Coronary artery (tissue), 2 donors: ENCODE data around the gene ZFHX3.

Source experiments
- DNase-seq: peaks from one replicate; pipeline ENCODE4 v3.0.0-alpha.2; 2017; ENCODE audit warnings: low spot score
- H3K27ac ChIP-seq, 2 donors: fragments of 200-600 bp; sonication (generic); one replicate each; pipeline ENCODE4 v1.5.1; 2016 to 2019
- H3K4me3 ChIP-seq: fragments of 200-600 bp; sonication (generic); 2 replicates; pipeline ENCODE4 v1.5.1; 2016; ENCODE audit warnings: mild to moderate bottlenecking, moderate library complexity
- TF ChIP-seq, protein P1 (sequence below): fragments of 200-600 bp; sonication (generic); IDR thresholded peaks from one replicate; pipeline ENCODE4 v1.5.1; 2019; ENCODE audit warnings: antibody characterized with exemption

The ZFHX3 gene

GRCh38 chr16:72947379-72948237 lies 100.3 kb downstream of the ZFHX3 start:
- Histone ChIP-seq H3K4me3 (peak overlapping the region; percentile 37), H3K27ac (peak overlapping the region; percentile 88 to 94)
- TF ChIP-seq, protein P1, sequence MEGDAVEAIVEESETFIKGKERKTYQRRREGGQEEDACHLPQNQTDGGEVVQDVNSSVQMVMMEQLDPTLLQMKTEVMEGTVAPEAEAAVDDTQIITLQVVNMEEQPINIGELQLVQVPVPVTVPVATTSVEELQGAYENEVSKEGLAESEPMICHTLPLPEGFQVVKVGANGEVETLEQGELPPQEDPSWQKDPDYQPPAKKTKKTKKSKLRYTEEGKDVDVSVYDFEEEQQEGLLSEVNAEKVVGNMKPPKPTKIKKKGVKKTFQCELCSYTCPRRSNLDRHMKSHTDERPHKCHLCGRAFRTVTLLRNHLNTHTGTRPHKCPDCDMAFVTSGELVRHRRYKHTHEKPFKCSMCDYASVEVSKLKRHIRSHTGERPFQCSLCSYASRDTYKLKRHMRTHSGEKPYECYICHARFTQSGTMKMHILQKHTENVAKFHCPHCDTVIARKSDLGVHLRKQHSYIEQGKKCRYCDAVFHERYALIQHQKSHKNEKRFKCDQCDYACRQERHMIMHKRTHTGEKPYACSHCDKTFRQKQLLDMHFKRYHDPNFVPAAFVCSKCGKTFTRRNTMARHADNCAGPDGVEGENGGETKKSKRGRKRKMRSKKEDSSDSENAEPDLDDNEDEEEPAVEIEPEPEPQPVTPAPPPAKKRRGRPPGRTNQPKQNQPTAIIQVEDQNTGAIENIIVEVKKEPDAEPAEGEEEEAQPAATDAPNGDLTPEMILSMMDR: no peak
- DNase-seq: peak; percentile 76

GRCh38 chr16:72946474-72947194 lies 101.3 kb downstream of the ZFHX3 start:
- peak overlapping the region; percentile 88 to 94 for H3K27ac ChIP-seq
- peak overlapping the region; percentile 37 for H3K4me3 ChIP-seq
- DNase-seq: peak; percentile 94
- TF ChIP-seq, protein P1: no peak

DNA sequence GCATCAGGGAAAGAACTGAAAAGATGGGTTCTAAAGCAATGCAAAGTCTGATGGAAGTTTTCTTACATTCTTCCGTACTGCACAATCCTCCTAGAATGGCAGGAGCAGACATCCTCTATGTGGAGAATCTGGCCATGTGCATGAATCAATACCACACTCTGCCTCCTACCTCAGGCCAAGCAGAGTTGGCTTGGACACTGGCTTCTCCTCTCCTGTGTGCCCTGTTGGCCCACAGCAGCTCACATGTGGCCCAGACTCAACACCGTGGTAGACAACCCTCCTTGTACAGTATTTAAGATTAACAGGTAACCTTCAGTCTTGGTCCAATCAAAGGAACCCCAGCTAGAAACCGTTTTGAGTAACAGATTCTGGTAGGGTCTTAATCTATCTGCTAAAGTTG lies 101.9 kb downstream of the ZFHX3 start:
- Histone ChIP-seq H3K4me3 (no peak overlapping the region), H3K27ac (peak overlapping the region; percentile 88 to 94)
- TF ChIP-seq, protein P1: no peak
- no peak for DNase-seq

DNA sequence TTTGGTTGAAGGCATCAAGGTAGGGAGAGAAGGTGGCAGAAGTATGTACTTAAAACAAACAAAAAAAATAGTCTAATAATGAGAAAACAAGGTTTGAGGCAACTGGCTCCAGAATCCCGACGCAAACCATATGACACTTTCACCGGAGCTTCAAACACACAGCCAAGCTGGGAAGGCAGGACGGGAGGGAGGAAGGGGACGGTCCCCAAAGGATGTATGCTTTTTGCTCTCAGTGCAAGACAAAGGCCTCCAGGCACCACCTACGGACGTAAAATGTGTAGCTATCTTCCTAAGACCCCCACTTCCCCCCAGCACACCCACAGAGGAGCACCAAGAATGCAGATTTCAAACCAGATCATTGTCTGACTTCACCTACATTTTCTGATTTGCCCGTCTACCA lies 102.3 kb downstream of the ZFHX3 start:
- TF ChIP-seq, protein P1: no peak
- DNase-seq: no peak
- peak overlapping the region; percentile 88 to 94 for H3K27ac ChIP-seq

DNA sequence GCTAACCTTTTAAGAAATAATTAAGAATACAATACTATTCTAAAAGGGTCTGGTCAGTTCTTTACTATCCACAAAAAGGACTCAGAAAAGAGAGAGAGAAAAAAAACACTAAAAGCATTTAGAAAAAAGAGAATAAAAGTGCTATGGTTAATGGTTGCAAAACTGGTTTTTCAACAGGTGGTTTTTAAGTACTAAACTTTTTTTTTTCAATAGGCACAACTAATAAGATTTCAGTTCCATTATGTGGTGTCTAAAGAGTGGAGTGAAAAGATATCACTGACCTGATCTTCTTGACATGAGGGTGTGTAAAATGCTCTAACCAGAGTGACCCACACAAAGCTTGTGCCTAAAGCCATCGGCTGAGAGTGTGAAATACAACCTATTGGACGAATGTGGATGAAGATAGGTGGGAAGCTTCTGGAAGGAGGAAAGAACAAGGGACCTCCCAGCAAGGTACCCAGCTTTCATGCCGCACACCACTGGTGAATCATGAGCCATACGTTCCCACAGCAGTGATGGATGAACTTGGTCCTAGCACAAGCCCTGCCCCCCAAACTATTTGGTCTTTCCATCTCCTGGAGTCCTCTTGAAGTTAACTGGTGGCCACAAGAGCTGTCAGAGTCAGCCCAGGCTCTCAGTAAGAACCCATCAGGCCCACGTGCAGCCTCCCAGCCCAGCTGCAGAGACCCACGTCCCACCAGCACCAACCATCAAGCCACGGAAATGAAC lies 103.0 kb downstream of the ZFHX3 start:
- Histone ChIP-seq H3K4me3 (no peak overlapping the region), H3K27ac (peak overlapping the region; percentile 88 to 94)
- no peak for DNase-seq
- TF ChIP-seq, protein P1: no peak

More for the DNA sequence above, 102.3 kb downstream of the ZFHX3 start:
- no peak overlapping the region for H3K4me3 ChIP-seq

- H3K4me3 ChIP-seq: no peak overlapping the region
- TF ChIP-seq, protein P1: no peak
- no peak for DNase-seq
- H3K27ac ChIP-seq: no peak overlapping the region
Observed at GRCh38 chr16:72942021-72942420, 105.9 kb downstream of the ZFHX3 start.
